Hematopoietic multipotent progenitor cell treated with erythropoietin and hydrocortisone succinate and interleukin-3 and kit ligand, for 8 days (in vitro differentiated cells): Measurements from ENCODE around the gene COL1A2.

ENCODE experiments used
- DNase-seq: peaks from one replicate; pipeline ENCODE4 v3.0.0-alpha.2; 2015

The COL1A2 gene

GRCh38 chr7:94386416-94386815 is 8.3 kb upstream of the COL1A2 start:
- no peak for DNase-seq

DNA sequence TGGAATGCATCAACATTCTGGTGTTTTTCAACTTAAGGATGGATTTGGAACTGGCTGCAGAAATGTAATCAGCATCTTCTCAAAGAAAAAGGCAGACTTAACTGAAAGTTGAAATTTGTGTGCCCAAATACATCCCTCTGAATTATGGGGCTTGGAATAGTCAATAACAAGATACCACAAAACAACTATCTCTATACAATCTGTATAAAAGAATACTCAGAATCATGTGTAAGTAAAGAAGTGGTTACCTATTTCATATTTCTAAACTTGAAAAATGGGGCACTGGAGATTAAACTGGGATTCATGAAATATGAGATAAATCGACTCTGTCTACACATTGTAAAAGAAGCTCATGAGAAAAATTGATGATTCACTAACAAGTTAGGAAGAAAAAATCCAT is 6.2 kb upstream of the COL1A2 start:
- no peak for DNase-seq

DNA sequence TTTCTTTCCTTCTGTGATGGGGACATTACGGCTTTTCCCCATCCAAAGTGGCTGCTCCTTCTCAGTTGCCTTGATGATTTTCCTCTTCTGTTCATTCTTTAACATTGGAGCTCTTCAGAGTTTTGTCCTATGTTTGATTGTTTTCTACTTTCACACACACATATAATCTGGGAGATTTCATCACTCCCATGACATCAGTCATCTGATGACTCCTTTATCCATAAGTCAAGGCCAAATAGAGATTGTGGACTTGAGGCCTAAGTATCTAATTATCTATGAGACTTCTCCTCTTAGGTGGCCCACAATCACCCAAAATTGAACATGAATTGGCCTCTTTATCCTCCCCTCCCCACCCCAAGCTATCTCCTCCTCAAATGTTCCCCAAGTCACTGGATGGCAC is 5.3 kb upstream of the COL1A2 start:
- no peak for DNase-seq

DNA sequence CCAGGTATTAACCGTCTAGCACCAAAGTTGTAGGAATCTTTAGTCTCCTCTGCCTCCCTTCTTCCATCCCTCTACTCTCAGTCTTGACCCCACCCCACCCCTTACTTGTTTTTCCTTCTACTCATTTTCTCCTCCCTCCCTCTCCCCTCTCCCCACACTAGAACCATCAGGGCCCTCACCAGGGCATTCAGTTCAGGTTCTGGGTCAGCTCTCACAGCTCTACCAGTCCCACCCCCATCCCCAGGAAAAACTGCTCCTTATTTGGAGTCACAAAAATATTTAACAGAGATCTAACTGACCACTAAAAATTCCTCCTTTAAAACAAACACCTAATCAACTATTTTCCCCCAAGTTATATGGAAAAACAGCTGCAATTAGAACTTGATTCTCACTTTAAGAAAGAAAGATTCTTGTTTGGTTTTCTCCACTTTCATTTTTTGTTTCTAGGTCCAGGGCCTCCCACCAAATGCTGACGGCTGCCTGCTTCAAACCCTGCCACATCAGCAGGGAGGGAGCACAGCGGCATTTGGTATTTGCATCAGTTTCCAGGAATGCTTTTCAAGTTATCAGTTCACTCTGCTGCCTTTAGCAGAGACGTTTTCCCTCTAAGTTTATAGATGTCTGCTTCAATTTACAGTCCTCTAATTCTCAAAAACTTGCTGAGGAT is 2.8 kb upstream of the COL1A2 start:
- DNase-seq = no peak

- DNase-seq = no peak
Observed at GRCh38 chr7:94392393-94392786, 2.3 kb upstream of the COL1A2 start.

GRCh38 chr7:94393246-94394108 is 1.2 kb upstream of the COL1A2 start:
- no peak for DNase-seq

DNA sequence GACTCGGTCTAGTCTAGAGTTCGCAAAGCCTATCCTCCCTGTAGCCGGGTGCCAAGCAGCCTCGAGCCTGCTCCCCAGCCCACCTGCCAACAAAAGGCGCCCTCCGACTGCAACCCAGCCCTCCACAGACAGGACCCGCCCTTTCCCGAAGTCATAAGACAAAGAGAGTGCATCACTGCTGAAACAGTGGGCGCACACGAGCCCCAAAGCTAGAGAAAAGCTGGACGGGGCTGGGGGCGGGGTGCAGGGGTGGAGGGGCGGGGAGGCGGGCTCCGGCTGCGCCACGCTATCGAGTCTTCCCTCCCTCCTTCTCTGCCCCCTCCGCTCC is 622 bp upstream of the COL1A2 start:
- DNase-seq = no peak

GRCh38 chr7:94395141-94396036 is 694 bp downstream of the COL1A2 start:
- peak; percentile 70 for DNase-seq

DNA sequence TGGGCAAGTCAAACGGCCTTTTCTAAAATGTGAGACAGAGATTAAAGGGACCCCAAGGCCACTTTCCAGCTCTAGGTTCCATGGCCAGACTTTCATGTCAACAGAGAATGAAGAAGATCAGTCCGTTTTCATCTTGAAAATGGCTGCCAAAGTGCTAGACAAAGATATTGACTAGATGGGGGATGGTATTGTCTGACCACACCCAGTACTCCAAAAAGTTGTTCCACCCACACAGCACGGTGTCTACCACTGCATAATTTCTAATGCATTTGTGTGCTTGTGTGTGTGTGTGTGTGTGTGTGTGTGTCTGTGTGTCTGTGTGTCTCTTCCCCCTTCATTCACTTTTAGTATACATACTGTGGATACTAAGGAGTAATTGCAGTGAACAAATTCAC is 1.3 kb downstream of the COL1A2 start:
- no peak for DNase-seq

DNA sequence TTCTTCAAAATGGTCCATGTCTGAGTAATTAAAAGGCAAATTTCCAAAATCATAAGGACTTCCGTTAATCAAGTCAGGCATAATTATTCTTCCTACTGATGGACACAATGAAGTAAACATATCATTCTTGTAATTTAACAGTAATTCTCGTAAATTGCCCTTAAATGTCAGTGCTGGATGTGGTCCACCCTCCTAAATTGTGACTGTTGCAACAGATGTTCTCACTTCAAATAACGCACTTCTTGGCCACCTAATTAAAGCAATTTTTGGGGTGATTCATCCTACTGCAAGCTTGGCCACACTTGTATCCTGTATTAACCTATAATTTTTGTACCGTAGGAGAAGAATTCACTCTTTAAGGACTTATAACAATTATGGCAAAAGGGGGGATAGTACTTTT is 1.9 kb downstream of the COL1A2 start:
- DNase-seq = no peak

GRCh38 chr7:94397722-94398121 is 3.0 kb downstream of the COL1A2 start:
- DNase-seq = no peak

- DNase-seq = no peak
Observed at GRCh38 chr7:94398841-94399240, 4.1 kb downstream of the COL1A2 start.

- no peak for DNase-seq
Observed at GRCh38 chr7:94400022-94400421, 5.3 kb downstream of the COL1A2 start.

DNA sequence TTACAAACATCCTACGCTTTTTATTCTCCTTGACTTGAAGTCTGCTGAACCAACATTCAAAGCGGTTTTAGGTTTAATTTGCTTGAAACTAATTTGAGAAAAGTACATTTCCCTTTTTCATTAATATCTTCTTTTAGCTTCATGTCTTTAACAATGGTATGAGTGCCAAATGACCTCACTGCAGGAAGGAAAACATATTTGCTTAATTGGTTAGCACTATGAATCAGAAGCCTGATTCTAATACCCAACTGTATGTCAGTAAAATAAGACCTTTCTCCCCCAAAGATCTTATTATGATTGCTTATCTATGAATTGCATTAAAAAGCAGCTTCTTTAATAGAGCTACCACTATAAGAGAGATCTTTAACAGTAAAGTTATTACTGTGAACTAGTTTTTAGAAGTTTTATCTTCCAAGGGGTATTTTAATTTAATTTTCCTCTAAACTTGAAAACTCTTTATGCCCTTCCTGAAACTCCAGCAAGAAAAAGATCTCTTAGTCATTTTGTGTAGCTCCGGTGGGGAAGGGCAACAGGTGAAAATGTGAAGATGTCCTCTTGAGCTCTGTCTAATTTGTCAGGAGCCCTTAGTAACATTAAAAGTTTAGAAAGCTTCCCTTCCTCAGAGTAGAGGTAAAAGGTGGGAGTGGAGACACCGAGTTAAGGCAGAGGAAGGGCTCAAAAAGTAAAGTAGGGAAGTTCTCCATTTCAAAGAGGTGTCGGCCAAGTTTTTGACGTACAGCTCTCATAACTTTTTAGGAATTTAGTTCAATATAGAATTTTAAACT is 6.1 kb downstream of the COL1A2 start:
- no peak for DNase-seq

DNA sequence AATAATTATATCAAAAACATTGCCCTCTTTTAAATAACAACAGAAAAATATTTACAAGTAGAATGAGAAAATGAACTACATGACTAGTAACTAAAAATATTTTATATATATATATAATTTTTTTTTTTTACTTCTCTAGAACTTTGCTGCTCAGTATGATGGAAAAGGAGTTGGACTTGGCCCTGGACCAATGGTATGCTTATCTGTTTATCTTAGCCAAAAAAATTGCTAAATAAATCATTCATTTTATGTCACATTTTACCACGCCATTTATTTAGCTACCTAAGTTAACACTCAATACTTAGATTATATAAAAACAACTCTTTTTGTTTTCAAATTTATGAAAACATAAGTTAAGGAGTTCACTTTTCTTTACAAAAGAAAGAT is 6.7 kb downstream of the COL1A2 start:
- DNase-seq = no peak

GRCh38 chr7:94403546-94403945 is 8.9 kb downstream of the COL1A2 start:
- no peak for DNase-seq

DNA sequence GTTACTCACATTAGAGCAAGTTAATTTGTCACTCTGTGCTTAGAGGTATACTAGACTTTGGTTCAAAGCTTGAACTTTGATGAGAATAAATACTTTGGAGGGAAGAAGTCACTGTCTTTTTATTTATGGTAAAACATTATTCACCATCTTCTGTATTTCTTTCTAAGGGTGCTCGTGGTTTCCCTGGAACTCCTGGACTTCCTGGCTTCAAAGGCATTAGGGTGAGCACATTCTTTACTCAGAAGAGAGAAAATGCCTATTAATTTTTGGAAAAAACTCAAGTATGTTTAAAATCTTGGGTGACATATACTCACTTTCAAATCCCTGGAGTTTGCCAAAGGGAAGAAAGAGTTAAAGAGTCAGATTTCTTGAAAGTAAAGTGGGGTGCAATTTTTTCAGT is 10.8 kb downstream of the COL1A2 start:
- no peak for DNase-seq

DNA sequence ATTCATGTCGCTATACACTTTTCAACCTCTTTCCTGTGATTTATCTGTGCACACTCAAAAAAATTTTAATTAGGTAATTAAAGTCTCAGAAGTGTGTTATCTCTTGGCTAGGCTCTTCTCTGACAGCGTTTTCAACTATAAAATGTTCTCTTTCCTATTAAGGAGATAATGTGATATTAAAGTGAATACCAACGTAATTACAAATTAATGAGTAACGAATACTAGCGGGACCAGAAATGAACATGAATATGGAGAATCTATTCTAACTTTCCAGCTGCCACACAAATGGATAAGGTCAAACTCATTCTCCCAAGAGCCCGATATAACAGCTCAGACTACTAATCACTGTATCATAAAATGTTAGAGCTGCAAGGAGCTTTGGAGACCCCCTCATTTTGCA is 12.0 kb downstream of the COL1A2 start:
- DNase-seq = no peak

- no peak for DNase-seq
Observed at GRCh38 chr7:94409200-94409948, 14.7 kb downstream of the COL1A2 start.

- no peak for DNase-seq
Observed at GRCh38 chr7:94410413-94411187, 15.9 kb downstream of the COL1A2 start.

DNA sequence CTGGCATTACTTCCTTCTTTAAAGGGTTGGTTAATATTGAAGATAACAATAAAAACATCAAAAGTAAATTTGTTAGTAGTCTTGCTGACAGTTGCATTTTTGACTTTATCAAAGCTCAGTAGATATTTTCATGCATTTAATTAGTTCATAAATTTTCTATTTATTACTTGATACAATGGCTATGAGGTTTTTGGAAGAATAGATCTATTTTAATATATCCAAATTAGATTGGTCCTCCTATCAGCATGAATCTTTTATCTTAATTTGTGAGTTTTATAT is 16.4 kb downstream of the COL1A2 start:
- DNase-seq = no peak
